GF-D8 (cell line): ENCODE results near the gene SENP5.
"Not testable (repeated sequence)": the region's sequence is repeated elsewhere in the genome, so short reads cannot be mapped to it uniquely, and the experiment has no call there.

Experiments used
- DNase-seq: peaks from one replicate; lab custom pipeline; 2025; lab: John Stamatoyannopoulos, UW

Gene SENP5

DNA sequence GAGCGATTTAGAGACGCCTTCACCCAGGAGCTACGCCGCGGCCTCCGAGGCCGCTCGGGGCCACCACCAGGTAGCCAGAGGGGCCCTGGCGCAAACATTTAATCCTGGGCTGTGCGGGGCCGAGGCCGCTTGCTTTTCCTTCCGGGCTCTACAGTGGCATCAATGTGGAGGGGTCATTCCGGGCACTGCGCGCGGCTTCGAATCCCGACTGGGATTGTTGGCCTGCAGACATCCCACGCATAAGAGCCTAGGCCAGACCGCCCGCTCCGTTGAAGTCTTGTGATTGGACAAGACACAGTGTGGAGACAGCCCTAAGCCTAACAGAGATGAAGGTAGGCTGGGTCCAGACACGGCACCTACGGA is 75.2 kb downstream of the SENP5 start:
- no peak for DNase-seq

DNA sequence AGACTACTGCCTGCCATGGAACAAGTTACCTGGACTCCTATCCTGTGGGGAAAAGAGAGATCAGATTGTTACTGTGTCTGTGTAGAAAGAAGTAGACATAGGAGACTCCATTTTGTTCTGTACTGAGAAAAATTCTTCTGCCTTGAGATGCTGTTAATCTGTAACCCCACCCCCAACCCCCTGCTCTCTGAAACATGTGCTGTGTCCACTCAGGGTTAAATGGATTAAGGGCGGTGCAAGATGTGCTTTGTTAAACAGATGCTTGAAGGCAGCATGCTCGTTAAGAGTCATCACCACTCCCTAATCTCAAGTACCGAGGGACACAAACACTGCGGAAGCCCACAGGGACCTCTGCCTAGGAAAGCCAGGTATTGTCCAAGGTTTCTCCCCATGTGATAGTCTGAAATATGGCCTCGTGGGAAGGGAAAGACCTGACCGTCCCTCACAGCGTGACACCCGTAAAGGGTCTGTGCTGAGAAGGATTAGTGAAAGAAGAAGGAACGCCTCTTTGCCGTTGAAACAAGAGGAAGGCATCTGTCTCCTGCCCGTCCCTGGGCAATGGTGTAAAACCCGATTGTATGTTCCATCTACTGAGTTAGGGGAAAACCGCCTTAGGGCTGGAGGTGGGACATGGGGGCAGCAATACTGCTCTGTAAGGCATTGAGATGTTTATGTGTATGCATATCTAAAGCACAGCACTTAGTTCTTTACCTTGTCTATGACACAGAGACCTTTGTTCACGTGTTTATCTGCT is 76.5 kb downstream of the SENP5 start:
- DNase-seq = not testable (repeated sequence)

DNA sequence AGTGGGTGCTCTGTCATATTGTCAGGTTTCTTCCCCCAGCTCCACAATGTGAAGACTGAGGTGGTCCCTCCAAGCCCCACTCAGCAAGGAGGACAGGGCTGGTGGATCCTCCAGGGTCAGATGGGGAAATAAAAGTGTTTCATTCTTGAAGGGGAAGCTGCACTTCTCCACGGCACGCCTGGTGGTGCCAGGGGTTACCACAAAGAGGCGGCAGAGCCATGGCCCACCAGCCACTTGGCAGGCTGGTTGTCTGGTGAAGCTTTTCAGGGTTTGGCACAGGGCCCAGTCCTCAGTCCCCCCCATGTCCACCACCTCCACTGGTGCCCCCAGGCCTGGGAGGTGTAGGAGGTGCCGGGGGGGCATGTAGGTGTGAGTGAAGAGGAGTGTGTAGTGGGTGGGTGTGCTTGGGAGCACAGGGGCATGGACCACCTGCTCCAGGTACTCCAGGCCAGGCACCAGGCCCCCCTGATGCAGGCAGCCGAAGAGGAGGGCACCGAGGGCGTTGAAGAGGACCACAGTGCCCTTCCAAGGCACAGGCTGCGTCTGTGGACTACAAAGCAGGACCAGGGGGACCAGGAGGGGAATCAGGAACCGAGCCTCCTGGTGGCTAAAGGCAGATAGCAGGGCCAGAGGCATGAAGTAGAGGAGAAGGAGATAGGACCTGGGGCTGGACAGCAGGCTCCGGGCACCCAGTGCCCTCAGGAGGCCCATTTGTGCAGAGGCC is 79.6 kb downstream of the SENP5 start:
- DNase-seq = no peak

DNA sequence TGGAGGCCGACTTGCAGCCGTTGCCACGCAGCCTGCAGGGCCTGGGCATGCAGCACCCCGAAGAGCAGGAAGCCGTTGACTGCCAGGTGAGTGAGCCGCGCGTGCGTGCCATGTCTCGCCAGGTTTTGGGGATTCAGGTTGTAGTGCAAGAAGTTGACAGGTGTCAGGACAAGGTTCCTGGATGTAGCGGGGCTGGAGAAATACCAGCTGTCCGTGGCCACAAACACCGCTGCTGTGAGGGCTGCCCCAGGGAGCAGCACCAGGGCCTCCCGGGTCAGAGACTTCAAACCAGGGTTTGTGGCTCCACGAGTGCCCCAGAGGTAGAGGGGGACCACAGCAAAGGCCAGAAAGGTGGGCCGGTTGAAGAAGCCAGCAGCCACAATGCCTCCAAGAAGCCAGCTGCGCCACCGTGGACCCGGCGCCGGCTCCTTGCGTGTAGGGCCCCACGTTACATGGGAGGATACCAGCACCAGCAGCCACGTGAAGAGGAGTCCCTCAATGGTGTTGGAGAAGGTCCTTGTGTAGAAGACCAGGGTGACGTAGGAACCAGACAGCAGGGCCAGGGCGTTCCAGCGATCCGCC is 80.2 kb downstream of the SENP5 start:
- no peak for DNase-seq

DNA sequence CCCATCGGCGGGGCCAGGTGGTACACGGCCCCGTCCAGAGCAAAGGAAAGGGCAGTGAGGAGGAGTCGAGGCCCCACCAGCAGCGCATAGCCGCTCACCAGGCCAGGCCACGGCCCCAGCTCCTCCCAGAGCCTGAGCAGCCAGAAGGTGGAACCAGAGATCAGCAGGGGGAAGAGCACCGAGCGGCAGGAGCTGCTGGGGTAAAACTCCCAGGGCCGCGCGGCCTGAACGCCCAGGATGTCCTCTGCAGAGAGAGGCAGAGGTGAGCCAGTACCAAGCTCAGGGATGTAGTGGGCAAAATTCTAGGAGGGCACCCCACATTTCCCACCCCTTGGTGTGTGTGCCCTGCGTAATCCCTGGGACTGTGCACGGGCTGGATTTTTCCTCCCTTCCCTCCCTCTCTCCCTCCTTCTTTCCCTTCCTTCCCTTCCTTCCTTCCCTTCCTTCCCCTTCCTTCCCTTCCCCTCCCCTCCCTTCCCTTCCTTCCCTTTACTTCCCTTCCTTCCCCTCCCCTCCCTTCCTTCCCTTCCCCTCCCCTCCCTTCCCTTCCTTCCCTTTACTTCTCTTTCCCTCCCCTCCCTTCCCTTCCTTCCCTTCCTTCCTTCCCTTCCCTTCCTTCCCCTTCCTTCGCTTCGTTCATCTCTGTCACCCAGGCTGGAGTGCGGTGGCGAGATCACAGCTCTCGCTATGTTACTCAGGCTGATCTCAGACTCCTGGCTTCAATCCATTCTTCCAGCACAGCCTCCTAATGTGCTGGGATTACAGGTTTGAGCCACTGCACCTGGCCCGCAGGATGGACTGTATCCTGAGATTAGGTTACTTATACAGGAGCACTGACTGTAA is 80.9 kb downstream of the SENP5 start:
- no peak for DNase-seq

DNA sequence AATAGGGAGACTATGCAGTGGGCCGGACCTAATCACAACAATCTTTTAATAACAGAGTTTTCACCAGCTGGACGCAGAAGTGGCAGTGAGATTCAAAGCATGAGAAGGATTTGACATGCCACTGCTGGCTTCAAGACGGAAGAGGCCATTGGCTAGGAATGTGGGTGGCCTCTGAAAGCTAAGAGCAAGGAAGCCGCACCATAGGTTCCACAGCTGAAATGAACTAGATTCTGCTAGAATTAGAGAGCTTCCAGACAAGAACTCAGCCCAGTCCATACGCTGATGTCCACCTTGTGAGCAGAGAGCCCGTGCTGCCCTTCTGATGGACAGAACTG is 81.5 kb downstream of the SENP5 start:
- no peak for DNase-seq

DNA sequence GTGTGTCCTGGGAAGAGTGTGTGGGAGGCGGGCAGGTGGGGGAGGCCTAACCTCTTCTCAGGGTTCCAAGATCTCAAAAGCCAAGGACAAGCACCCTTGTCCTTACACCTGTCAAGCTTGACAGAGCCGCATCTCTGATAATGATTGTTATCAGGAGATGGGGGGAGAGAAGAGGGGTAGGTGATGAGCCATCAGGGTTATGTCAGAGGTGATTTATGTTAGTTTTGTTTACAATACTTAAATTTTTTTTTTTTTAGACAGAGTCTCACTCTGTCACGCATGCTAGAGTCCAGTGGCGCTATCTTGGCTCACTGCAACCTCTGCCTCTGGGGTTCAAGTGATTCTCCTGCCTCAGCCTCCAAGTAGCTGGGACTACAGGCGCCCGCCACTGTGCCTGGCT is 82.0 kb downstream of the SENP5 start:
- DNase-seq = no peak

DNA sequence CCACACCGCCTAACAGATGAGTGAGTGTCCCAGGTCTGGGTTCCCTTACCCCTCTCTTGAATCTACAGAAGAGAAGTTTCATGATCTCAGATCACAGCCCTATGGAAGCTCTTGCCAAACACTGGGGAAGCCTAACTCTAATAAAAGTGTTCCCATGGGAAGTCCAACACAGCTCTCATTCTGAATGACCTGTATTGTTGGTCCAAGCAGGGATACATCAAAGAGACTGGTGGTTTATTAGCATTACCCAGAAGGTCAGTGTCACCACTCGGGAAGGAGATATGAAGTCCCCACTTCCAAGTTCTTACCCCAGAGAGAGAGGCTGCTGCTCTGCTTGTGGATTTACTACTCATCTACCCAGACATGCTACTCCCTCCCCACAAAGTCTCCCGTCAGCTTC is 83.7 kb downstream of the SENP5 start:
- DNase-seq = no peak

DNA sequence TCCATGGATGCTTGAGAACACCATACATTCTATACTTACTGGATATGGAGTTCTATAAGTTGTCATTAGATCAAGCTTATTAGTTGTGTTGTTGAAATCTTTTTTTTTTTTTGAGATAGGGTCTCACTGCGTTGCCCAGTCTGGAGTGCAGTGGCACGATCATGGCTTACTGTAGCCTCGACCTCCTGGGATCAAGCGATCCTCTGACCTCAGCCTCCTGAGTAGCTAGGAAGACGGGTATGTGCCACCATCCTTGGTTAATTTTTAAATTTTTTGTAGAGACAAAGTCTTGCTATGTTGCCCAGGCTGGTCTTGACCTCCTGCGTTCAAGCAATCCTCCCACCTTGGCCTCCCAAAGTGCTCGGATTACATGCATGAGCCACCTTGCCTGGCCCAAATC is 87.1 kb downstream of the SENP5 start:
- no peak for DNase-seq

DNA sequence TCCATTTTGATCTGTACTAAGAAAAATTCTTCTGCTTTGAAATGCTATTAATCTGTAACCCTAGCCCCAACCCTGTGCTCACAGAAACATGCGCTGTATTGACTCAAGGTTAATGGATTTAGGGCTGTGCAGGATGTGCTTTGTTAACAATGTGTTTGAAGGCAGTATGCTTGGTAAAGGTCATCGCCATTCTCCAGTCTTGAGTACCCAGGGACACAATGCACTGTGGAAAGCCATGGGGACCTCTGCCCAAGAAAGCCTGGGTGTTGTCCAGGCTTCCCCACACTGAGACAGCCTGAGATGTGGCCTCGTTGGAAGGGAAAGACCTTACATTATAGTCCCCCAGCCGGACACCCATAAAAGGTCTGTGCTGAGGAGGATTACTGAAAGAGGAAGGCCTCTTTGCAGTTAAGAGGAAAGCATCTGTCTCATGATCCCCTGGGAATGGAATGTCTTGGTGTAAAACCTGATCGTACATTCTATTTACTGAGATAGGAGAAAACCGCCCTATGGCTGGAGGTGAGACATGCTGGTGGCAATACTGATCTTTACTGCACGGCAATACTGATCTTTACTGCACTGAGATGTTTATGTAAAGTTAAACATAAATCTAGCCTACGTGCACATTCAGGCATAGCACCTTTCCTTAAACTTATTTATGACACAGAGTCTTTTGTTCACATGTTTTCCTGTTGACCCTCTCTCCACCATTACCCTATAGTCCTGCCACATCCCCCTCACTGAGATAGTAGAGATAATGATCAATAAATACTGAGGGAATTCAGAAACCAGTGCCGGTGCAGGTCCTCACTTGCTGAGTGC is 94.6 kb downstream of the SENP5 start:
- DNase-seq = no peak

DNA sequence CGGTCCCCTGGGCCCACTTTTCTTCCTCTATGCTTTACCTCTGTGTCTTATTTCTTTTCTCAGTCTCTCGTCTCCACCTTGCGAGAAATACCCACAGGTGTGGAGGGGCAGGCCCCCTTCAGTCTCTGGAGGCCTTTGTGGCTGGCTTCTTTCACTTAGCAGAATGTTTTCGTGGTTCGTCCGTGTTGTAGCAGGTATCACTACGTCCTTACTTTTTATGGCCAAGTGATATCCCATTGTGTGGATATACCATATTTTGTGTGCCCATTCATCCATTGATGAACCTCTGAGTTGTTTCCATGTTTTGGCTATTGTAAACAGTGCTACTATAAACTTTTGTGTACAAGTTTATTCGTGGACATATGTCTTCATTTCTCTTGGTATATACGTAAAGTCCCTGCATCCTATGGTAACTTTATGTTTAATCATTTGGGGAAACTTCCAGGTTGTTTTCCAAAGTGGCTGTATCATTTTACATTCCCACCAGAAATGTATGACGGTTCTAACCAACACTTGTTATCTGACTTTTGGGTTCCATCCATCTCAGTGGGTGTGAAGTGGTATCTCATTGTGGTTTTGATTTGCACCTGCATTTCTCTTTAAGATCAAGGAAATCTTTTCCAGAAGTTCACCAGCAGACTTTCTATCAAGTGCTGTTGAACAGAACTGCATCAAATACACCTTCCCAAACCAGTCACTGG is 95.4 kb downstream of the SENP5 start:
- DNase-seq = no peak

DNA sequence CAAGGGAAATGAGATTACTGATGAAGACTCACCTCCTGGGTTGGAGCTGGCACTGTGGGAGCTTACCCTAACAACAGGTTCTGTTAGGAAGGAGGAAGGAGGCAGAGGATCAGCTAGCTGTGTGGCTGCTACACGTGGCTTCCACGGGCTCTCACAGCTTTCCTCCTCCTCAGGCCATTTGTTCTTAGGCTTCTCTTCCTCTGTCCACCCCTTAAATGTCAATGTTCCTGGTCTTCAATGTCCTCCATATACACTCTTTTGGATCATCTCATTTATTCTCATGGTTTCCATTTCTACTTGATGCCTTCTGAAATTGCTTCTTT is 95.9 kb downstream of the SENP5 start:
- no peak for DNase-seq

DNA sequence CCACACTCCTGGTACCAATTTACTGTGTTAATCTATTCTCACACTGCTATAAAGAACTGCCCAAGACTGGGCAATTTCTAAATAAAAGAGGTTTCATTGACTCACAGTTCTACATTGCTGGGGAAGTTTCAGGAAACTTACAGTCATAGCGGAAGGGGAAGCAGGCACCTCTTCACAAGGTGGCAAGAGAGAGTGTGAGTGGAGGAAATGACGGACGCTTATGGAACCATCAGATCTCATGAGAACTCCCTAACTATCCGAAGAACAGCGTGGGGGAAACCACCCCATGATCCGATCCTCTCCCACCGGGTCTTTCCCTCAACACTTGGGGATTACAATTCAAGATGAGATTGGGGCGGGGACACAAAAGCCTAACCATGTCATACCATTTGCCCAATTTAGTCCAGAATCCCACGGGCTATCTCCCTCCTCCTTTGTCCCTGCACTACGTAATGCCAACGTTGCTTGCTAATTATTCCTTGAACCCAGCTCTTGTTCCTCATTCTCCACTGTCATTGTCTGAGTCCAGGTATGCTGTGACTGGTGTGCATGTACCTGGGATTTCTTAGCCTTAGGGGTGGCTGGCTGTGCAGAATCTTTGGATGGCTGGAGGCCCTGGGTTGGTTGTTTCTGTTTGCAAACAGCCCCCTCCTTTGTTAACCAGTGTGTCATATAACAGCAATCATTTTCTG is 97.5 kb downstream of the SENP5 start:
- no peak for DNase-seq

DNA sequence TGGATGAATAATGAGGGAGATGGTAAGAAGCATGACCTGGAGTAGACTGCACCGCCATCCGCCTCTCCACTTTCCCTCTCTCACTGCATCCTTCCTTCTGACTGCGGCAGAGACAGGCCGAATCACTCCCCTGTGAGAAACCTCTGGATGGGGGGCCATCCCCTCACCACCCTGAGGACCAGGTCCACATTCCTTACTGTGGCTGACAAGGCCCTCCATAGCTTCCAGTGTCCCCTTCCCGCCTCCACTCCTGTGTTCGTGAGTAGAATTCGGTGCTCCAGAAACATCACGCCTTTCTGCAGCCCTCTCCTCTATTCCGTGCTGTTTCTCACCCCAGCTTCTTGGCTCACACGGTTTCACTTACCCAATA is 98.1 kb downstream of the SENP5 start:
- no peak for DNase-seq

DNA sequence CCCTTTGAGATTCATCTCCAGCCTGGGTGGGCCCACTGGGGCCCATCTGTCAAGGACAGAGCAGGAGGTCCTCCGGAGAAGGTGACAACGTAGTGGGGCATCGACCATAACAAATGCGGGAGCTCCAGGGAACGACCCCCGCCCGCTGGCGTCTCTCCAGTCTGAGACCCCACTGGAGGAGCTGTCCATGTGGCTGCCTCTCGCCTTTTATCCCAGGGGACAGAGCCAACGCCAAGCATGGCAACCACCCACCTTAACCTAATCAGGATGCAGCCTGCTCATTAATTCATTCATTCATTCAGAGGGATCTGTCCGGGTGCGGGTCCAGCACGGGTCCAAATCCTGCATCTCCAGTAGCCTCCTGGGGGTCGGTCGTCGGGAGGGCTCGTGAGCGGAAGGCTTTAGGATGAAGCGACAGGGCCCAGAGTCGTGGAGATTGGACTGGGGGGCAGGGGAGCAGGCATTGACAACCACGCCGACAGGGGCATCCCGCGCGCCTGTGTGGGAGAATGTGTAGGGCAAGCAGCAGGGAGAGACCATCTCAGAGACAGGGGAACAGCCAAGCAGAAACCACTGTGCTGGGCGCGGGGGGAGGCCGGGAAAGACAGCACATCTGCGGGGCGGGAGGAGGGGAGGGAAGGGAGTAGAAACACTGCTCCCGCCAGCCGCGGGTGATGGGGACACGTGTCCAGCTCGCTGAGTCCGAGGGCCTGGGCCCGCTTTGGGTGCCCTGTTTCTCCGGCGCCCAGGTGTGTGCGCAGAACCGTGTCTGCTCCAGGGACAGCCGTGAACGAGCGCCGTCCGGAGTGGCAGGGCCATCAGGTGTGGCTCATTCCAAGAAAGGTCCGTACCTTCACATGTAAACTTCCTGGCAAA is 99.0 kb downstream of the SENP5 start:
- no peak for DNase-seq

DNA sequence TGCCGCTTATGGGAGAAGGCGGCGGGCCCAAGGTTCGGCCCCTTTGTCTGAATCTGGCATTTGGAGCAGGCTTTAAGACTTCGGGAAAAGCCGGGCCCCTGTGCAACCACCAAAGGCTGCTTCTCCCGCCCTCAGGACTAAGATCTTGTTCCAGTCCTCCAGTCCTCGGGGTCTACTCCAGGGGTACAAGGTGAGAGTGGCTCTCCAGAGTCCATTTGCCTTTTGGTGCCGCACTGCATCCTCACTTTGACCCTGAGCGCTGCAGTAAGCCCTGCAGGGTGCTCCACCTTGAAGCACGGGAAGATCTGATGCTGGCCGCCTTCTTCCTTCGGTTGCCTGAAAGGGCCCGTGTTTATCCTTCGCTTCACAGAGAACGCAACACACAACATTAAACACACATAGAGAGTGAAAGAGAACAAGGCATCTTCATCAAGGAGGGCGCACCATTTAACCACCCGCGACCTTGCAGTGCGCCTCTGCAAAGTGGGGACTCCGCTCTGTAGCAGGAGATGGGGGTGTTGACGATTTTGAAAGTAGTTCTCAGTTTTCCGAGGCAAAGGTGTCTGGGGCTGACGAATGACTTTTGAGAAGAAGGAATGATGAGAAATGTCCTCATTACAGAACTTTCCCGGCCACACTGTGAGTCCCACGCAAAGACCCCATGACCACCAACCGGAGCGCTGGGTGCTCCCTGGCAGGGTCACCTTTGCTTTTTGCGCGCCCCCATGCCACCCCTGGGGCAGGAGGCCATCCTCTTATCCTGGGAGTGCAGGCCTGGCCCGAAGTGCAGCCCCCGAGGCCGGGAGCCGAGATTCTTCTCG is 99.9 kb downstream of the SENP5 start:
- no peak for DNase-seq

DNA sequence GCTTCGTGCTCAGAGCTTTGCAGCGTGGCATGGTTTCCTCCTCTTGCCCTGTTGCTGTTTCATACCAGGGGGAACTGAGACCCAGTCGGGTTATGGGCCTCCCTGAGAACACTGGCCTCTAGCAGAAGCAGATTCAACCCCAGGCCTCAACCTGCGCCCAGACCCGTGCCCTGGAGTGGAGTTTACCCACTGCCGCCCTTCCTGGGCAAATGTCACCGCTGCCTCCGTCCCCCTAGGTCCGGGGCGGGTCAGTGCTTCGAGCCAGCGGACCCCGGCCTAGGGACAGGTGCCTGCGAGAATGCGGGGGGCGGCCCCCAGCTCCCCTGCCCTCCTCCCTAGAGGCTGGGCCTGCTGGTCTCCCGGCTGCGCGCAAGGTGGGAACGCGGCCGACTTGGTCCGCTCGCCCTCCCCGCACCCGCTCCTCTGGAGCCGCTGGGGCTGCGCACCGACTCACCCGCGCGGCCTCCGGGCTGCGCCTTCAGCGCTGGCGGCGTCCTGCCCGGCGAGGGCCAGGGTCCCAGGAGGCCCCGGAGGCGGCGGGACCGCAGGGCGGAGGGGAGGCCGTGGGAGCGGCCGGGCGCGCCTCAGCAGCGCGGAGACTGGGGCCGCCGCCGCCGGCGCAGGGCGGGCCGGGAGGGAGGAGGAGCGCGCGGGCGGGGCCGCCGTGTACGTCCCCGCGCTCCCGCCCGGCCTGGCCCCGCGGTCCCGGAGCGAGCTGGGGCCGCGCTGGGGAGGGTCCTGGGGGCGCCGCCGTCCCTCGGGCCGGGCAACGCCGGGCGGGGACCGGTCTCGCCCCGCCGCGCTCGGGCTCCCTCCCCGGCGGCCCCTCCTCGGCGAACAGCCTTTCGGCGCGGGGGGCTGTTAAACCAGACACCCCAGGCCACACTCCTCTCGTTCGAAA is 100.8 kb downstream of the SENP5 start, which contains the start of gene PIGZ:
PIGZ (minus strand) TSS at position 601 of the 901 bp plus-strand sequence. CDS start 16,802 bp downstream, outside the sequence.
- peak; percentile 13 for DNase-seq
